HG03571 (cell line): Measurements from ENCODE around the gene GAMT.

Experiments
- ATAC-seq: cut with Tn5 transposase; IDR thresholded peaks from one replicate; pipeline ENCODE4 v1.9.1; 2021; ENCODE audit not compliant: unreplicated experiment

The GAMT gene

GRCh38 chr19:1366899-1367870, 34.2 kb downstream of the GAMT start:
- no peak for ATAC-seq

GRCh38 chr19:1366296-1366695, 35.0 kb downstream of the GAMT start:
- no peak for ATAC-seq

DNA sequence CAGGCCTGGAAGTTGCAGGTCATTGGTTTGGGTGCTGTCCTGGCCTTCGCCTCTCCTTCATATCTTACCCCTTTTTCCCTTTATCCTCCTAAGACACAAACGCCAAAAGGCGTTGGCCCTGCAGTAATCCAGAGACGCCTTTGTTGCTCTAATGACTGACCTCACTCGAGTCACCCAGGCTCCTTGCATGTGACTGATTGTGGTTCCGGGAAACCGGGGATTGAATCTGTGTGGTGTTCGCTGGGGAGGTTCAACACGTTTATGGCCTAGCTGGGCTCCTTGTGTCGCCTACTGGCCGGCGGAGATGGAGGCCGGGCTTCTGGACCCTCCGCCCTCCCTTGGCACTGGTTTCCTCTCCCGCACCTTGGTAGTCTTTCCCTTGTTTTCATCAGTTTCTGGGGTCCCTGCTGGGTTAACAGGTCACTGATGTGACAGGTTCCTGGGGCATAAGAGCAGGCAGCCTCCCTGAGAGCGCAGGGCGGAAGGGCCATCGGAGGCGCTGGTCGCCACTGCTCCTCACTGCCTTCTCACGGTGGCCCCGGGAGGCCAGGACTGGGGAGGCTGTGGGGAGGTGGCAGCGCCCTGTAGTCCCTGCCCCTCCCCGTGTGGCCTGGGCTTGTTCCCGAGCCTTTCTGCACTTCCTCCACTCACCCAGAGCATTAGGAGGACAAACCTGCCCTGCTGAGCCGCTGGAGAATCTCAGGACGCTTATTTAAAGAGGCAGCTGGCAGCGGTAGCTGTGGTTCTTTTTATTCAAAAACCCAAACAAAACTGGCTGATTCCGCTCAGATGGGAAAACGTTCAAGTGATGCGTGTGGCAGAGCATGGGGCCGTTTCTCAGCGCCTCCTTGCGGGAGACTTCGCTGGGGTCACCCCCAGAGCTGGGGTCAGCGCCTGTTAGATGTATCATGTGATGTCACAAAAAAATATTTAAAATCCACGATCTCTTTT, 35.7 kb downstream of the GAMT start:
- ATAC-seq: no peak

DNA sequence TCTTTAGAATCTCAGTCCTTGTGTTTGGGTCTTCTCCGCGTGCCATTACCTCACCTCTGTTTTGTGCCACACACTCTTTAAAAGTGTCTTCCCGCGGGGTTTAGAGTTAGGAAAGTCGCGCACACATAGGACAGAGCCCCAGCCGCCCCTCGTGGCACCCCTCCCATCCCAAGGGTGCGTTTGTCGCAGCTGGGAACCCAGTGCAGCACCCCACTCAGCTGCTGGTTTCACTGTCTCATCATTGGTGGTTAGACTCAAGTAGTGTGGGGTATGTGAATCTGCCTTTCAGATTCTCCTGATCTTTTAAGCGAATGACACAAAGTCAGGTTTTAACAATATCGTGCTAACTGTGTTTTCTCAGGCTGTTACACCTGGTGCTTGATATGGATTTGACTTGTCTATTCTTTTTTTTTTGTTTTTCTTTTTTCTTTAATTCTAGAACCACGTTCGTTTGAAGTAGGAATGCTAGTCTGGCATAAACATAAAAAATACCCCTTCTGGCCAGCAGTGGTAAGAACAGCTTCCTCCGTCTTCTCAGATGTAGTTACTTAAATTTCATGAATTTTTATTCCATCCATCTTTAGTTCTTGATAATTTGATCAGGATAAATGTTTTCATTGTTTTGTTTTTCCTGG, 37.2 kb downstream of the GAMT start:
- ATAC-seq: no peak

- ATAC-seq: no peak
Observed at GRCh38 chr19:1363599-1363998, 37.7 kb downstream of the GAMT start.

- ATAC-seq: no peak
Observed at GRCh38 chr19:1362387-1363257, 38.7 kb downstream of the GAMT start.

GRCh38 chr19:1361601-1362386, 39.5 kb downstream of the GAMT start:
- no peak for ATAC-seq

DNA sequence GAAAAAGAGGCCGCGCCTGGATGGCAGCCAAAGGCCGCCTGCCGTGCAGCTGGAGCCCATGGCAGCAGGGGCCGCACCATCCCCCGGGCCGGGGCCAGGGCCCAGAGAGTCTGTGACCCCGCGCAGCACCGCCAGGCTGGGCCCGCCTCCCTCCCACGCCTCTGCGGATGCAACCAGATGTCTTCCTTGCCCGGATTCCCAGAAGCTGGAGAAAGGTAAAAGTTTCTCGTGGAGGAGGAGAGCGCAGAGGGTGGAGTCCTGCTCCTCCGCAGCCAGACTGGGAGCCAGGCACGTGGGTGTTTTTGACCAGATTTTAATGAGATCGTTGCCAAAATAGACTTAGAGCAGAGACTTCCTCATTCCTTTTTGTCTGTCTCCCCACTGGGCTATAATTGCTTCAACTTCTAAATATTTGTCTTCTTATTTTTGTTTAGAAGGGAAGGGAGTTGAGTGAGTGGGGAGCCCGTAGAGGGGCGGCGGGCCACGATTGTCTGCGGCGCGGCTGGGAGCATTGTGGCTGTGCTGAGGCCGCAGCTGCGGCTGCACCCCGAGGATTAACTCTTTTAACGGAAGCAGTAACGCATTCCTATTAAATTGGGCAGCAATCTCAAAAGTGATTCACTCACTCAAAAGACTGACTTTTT, 40.4 kb downstream of the GAMT start:
- no peak for ATAC-seq

DNA sequence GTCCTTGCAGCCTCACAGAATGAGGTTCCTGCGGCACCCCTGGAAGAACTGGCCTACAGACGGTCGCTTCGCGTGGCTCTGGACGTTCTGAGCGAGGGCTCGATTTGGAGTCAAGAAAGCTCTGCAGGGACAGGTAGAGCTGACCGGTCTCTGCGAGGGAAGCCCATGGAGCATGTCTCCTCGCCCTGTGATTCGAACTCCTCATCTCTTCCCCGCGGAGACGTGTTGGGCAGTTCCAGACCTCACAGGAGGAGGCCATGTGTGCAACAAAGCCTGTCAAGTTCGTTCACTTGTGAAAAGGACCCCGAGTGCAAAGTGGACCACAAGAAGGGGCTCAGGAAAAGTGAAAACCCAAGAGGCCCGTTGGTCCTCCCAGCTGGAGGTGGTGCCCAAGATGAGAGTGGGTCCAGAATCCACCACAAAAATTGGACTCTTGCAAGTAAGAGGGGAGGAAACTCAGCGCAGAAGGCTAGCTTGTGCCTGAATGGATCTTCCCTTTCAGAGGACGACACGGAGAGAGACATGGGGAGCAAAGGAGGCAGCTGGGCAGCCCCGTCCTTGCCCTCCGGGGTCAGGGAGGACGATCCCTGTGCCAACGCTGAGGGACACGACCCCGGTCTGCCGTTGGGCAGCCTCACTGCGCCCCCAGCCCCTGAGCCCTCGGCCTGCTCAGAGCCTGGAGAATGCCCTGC, 41.1 kb downstream of the GAMT start:
- no peak for ATAC-seq

- ATAC-seq: no peak
Observed at GRCh38 chr19:1357531-1358109, 43.7 kb downstream of the GAMT start.

DNA sequence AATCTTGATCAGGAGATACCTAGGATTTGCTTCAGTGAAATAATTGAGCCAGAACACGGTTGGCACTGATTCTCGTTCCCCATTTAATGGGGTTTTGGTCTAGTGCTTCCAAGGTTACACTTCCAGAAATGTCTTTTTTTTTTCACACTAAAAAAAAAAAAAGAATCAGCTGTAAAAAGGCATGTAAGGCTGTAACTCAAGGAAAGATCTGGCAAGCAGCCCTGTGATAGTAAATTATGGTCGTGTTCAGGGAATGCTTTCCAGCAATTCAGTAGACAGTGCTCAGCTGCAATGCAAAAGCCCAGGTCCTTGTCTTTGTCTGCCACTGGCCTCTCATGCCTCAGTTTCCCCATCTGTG, 44.9 kb downstream of the GAMT start:
- no peak for ATAC-seq

DNA sequence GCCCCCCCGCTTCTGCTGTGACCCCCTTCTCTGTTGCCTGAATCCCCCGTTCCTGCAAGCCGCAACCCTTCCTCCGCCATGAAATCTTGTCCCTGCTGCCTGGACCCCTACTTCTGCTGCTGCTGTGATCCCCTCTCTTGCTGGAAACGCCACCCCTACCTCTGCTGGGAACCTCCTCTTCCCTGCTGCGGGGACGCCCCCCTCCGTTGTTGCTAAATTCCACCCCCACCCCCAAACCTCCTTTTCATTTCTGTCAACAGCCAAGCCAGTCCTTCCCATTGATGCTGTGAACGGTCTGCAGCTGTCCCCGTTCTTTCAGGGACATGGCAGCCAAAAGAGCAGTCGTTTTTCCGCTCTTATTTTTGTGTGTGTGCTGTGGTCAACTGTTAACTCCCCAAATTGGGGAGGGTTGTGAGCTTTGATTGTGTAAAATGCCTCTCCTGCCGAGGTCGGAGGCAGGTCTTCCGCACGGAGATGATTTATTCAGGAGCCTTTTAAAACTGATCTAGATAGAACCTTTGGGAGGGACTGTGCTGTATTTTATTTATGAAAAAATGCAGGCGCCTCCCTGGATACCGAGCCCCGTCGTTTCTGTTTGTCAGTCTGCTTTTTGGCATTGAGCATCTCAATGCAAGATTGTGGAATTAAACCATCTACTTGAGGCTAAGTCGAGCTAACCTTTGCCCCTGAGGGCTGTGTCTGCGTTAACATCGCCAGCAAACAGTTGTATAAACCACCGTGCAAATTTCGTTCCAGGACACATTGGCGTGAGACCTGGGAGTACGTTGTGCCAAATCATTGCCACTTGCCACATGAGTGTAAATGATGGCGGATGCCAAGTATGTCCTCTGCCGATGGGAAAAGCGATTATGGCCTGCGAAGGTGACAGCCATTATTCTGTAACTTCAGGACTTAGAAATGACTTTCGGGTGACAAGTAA, 45.5 kb downstream of the GAMT start:
- ATAC-seq: no peak

GRCh38 chr19:1354970-1355567, 46.3 kb downstream of the GAMT start:
- ATAC-seq: no peak

DNA sequence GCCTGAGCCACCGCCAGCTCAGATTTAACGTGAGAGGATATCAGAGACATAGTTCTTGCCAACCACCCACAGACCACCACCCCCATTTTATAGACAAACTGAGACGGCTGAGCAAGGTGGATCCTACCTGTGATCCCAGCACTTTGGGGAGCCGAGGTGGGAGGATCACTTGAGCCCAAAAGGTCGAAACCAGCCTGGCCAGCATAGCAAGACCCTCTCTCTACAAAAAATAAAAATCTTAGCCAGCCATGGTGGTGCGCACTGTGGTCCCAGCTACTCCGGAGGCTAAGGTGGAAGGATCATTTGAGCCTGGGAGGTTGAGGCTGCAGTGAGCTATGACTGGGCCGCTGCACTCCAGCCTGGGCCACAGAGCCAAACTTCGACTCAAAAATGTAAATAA, 48.2 kb downstream of the GAMT start:
- ATAC-seq: no peak

DNA sequence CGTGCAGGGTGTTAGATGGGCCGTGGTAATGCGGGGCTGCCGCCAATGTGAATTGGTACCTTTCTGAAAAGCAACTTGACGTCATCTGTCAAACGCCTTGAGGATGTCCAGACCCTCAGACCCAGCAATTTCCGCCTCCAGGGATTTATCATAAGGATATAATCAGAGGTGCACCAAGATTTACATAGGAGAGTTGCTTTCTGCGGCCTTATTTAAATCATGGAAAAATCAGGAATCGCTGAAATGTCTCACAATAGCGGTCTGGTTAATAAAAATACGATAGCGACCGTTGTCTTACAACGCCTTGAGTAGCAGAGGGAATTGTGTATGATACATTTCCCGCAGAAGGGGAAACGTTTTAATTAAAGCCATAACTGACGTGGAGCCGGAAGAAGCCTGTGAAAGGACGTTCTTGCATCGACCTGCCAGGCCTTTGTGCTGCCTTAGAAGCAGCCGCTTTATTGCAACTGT, 49.9 kb downstream of the GAMT start:
- no peak for ATAC-seq

DNA sequence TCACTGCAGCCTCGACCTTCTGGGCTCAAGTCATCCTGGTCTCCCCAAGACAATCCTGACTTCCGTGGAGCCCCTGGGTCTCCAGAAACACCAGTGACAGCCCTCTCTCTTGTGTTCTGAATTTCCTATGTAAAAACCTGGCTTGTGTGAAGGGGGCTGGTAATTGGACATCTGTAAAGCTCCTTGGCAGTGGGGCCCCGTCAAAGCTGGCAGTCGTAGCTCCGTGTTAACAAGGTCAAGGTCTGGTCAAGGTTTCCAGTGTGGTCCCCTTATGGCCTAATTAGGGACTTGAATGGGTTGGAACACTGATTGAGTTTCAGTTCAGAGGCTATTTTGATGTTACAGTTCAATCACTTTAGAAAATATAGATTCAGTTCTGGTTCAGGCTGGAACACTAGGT, 50.5 kb downstream of the GAMT start:
- ATAC-seq: no peak

- ATAC-seq: no peak
Observed at GRCh38 chr19:1349211-1349610, 52.1 kb downstream of the GAMT start.
